ENCODE measurements around the gene NPRL2.

NPRL2 gene

DNA sequence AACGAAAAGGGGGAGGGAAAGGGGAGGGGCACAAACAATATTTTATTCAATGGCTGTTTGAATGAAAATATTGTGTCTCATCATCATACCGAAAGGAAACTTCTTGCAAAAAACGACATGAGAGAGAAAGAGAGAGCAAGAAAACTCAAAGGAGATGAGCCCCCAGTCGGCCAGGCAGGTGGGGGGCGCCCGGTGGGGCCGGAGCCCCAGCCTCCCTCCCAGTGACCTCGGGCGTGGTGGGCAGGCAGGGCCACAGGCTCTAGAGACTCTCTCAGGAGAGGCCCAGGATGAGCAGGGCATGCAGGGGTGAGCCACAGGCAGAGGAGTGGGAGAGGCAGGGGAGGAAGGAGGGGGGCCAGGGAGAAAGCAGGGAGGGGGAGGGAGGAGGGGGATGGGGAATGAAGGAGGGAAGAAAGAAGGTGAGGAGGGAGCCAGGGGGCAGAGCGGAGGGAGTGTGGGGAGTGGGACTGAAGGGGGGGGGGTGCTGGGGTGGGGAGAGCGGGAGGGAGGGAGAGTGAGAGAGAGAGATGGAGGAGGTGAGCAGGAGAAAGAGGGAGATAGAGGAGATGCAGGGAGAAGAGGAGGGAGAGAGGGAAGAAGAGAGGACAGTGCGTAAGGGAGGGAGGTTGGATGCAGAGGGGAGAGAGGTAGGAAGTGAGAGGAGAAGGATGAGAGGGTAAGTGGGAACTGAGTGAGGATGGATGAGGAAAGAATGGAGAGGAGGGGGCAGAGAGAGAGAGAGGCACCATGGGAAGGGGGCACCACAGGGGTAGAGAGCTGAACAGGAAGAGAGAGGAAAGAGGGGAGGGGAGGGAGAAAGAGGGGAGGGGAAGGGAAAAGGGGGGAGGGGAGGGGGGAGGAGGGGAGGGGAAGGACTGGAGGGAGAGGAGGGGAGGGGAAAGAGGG is 22.8 kb upstream of the NPRL2 start:
- no peak for DNase-seq (ENCODE audit: extremely low read depth in 1 of 2, low read depth in 1 of 2)

DNA sequence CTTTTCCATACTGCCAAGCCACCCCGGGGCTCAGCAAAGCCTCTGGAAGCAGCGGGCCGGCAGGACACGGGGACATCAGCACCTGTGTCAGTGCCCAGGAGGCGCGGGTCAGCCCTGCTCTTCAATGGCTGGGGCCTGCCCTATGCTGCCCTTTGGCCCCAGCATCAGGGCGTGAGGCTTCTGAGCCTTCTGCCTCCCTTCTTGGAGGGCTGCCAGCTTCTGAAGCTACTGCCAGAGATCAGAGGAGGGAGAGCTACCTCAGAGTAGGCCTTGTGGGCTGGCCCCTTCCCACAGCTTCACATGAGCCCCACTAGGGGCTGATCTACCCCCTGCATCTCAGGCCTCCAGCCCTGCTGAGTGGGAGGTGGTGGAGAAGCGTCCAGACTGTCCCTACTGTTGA is 21.8 kb upstream of the NPRL2 start:
- no peak for DNase-seq (ENCODE audit: extremely low read depth in 1 of 2, low read depth in 1 of 2)

DNA sequence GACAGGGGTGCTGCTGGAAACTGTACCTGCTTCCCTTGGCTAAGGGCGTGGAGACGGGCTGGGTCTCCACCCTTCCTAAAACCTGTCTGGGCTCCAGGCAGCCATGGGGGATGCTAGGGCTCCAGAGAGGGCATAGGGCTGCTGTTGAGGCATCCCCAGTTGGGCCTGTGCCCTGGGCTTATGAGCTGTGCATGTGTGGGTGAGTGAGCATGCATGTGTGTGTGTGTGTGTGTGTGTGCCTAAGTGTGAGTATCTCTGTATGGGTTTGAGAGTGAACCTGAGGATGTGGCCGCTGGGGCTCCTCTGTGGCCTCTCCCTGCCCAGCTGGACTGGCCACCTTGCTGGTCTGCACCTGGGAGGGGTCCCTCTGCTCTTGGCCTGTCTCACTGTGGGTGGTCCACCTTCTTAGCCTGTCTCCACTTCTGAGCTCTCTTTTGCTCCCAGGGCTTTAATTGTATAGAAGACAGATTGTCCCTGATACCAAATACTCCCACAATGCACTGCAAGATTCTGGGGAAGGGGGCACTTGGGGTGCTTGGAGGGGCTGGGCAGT is 20.6 kb upstream of the NPRL2 start:
- no peak for DNase-seq (ENCODE audit: extremely low read depth in 1 of 2, low read depth in 1 of 2)

DNA sequence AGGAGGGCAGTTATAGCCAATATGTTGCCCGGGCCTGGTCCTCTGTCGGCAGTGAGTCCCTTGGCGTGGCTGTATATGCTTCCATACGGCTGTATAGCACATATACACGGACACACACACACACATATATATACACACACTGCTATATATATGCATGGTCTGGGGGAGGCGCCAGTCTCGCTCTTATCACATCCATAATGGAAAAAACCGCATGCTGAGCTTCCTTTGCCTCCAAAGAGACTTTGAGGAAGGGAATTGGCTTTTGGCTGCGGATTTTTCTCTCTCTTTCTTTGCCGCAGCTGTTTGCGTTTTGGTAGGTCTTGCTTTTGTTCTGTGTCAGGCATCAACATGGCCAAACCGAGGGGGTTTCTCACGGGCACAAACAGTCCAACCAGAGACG is 20.0 kb upstream of the NPRL2 start:
- no peak for DNase-seq (ENCODE audit: extremely low read depth in 1 of 2, low read depth in 1 of 2)

DNA sequence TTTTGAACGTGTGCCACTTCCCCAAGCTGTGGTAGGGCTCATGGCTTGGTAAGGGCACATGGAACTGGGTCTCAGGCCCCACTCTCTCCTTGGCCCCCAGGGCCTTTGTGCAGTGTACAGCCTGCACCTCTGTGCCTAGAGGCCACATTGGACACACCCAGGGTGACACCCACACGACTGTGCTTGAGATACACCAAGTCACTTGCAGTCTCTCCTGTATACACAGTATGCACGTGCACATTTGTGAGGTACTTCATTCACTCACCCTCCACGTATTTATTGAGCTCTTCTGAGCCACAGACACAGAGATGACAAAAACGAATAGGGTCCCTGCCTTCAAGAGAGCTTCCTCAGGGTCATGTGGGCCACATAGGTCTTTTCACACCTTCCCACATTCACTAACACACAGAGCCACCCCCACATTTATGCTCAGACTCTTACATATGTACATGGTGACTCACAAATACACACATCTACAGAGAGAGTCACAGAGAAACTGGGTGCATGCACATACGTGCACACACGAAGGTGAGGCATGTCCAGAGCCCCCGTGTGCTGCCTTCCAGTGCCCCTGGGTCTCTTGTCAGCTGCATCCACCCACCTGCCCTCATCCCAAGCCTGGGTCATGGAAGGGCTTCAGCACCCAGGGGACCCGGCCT is 18.6 kb upstream of the NPRL2 start:
- DNase-seq (ENCODE audit: extremely low read depth in 1 of 2, low read depth in 1 of 2), result no peak

DNA sequence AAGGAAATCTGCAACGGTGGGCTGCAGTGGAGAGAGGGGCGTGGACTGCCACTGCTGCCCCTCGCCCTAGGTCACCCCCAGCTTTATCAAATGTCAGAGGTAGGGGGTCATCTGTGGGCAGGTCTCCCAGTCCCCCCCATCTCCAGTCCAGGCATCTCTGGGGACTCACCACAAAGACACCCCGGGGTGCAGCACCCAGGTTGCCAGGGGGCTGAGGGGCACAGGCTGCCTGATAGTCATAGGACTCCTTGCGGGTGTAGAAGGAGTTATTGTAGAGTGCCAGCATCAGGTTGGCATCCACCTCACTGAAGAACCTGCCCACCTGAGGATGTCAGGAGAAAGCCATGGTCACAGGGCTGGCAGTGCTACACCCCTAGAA is 15.3 kb upstream of the NPRL2 start:
- no peak for DNase-seq (ENCODE audit: extremely low read depth in 1 of 2, low read depth in 1 of 2)

DNA sequence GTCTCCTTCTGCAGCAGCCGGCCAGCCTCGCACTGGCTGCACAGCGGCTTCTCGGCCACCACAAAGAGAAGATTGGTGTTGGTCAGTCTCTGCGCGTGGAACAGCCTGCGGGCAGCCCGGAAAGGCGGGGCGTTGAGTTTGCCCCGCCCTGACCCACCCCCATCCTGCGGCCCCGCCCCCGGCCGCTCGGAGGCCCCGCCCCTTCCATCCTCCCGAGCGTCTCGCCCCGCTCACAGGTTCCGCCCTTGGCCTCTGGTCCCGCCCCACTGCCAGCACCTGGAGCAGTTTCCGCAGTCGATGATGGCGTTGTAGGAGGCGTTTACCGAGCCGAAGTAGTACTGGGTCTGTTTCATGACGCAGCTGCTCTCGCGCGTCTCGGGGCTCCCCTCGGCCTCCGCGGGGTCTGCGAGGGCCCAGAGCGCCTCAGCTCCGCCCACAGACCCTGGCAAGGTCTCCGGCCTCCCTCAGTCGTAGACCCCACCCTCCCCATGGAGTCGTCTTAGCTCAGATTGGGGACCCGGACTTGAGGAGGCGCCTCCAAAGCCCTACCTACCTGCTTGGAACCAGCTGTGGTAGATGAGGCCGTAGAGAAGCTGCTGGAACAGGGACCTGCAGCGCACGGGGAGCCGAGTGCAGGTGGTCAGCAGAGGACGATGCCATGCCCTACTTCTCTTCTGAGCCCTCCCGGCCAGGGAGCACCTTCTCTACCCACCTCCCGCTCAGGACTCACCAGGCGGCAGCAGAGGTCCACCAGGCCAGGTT is 14.7 kb upstream of the NPRL2 start:
- DNase-seq (ENCODE audit: extremely low read depth in 1 of 2, low read depth in 1 of 2), result peak; percentile 91

DNA sequence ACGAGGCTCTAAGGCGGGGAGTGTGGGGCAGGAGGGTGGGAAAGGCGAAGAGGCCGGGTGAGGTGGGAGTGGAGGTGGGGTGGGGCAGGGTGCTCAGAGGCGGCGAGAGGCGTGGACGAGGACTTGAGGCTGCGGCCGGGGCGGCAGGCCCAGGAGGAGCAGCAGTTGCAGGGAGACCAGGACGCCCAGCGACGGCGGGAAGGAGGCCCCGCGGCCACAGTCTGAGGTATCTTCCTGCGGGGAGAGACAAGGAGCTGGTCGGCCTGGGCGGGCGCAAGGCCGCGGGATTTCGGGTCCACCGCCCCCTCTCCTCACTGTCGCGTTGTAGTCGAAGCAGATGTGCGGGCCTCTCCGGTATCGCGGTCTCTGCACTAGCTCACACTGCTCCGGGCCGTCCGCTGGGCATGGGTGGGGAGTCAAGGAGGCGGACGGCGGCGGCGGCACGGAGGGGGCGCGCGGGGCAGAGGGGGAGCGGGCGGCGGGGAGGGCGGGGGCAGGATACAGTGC is 14.1 kb upstream of the NPRL2 start:
- DNase-seq (ENCODE audit: extremely low read depth in 1 of 2, low read depth in 1 of 2), result no peak

DNA sequence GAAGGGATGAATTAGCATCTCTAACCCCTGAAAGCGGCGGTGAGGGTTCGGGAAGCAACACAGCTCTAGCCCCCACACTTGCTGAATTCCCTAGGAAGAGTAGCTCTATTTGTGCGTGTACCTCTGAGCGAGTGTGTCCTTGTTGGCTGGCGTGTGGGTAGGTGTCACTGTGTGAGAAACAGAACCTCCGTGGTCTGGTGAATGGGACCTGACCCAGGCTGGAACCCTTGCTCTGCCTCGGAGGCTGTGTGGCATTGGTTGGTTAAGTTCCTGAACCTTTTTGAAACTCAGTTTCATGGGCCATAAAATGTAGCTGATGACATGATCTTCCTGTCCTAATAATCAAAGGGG is 9.2 kb upstream of the NPRL2 start:
- no peak for DNase-seq (ENCODE audit: extremely low read depth in 1 of 2, low read depth in 1 of 2)

DNA sequence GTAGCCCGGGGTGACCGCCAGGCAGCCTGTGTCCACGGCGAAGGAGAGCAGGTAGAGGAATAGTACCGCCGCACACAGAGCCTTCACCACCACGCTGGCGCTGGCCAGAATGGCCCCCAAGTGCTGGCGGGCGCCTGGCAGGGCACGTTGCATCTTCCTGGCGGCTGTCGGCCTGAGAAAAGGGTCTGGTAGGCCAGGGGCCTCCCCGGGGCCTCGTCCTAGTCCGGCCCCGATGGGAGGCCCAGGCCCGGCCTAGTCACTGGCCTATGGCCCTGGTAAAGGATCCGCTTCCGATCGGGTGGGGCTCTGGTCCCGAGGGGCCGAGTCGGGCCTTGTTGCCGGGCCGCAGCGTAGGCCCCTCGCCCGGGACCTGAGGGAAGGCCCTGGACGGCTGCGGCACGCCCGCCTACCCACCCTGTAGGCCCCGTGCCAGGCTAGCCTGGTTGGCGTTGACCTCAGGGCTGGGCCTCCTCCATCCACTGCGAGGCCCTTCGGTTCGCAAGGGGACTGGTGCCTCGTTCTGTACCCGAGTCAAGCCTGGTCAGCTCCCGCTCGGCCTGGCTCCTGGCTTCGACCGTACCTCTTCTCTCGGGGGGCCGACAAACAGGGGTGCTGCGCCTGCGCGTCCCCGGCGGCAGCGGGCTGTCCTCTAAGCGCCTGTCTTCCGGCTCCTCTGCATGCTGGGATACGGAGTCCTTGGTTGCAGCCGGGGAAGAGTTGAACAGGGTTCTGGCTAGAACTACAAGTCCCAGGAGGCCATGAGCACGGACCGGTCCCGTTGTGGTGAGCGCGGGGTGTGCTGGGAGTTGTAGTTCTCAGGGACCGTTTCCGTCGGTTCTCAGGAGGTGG is 8.6 kb upstream of the NPRL2 start, which contains the start of gene TMEM115:
TSS of gene TMEM115 (minus strand) at position 611 of the 849 bp plus-strand sequence. CDS start at position 153, 458 bp downstream.
- DNase-seq (ENCODE audit: extremely low read depth in 1 of 2, low read depth in 1 of 2), result peak; percentile 87 to 88

DNA sequence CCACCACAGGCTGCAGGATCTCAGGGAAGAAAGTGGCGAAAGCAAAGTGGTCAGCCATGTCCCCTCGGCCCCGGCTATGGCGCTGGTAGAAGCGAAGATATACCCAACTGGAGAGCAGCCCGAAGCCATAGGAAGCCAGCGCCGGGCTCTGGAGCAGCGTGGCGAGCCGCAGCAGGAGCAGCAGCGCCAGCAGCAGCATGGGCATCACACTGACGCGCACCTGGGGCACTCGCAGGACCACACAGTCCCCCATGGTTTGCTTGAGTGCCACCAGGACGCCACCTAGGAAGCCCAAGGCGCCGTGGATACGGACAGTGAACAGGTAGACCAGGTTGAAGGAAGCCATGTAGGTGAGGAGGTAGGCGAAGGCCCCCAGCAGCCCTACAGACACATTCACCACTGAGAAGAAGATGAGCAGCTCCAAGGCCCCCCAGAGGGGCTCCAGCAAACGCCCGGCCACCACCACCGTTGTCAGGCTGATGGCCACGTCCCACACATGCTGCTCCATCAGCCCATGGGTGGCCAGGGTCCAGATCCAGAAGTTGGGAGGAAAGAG is 7.9 kb upstream of the NPRL2 start:
- DNase-seq (ENCODE audit: extremely low read depth in 1 of 2, low read depth in 1 of 2), result no peak

DNA sequence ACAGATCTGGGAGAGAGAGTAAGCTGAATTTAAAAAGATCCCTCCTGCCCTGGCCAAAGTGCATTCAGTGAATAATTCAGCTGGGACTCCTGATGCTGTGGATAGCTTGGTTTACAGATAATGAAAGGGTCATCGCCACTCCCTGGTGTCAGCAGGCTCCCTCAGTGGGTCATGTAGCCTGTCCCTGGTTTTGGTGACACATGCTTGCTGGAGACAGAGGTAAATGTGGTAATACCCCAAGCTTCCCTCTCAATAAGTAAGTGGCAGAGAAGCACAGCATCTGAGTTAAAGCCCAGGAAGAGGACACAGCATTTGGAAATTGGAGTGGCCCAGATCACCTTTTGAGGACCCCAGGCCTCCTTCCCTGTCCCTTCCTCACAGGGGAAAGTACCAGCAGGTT is 6.9 kb upstream of the NPRL2 start:
- no peak for DNase-seq (ENCODE audit: extremely low read depth in 1 of 2, low read depth in 1 of 2)

DNA sequence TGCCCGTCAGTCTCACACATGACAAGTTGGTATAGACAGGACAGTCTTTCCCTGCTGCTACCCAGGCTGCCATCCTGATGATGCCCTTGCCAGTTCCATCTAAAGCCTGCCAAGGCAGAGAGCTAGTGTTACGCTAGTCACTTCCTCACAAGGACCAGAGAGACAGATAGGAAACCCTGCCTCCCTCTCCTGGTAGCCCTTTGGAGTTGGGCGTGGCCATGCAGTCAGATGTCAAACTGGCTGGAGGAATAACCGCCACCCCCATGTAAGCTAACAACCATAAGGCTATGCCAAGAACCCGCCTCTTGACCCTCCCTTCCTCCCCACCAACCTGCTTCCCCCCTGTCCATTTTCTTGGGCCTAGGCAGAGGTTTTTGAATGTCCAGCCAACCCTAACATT is 6.0 kb upstream of the NPRL2 start:
- no peak for DNase-seq (ENCODE audit: extremely low read depth in 1 of 2, low read depth in 1 of 2)

DNA sequence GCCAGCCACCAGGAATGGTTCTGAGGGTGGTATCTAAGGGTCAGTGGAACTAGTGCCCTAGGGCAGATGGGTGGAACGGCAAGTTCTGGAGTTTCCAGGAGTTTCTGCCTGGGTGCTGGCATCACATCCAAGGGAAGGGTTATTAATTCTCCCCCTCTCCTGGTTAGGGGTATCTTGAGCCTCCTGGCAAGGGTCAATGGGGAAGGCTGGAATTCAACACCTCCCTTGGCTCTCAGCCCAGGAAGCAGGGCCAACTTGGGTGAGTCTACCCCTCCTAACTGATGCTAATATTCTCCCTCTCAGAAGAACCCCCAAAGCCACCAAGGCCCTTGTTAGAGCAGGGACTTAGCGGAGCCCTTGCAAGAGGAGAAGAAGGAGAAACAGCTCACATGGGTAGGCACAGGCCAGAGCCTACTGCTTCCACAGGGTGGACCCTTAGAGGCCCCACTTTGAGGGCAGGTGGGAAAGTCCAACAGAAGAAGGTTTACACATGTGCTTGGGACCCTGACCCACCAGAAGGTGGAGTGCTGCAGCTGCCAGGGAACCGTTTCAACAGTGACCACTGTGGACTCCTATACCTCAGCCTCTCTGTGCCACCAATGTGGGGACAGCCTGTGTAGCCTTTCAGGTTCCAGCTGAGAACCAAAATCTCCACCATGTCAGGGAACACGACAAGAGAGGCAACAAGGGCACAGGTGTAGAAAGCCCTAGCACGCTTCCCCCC is 5.4 kb upstream of the NPRL2 start:
- no peak for DNase-seq (ENCODE audit: extremely low read depth in 1 of 2, low read depth in 1 of 2)

DNA sequence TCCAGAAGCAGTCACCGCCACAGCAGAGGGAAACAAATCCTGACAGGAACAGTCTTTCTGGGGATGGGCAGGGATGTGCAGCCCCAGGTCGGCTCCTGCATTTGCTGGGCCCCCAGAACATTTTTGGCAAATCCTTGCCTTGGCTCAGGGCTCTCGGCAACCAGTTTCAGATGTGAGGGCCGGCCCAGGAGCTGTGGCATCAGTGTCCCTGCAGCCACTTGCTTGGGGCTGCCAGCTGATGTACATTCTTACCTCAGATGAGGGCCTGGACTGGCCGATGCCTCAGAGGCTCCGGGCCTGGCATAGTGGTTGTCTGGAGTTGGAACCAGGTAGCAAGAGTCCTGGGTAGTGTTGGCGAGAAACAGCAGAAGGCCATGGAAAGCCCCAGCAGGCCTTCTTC is 4.3 kb upstream of the NPRL2 start:
- DNase-seq (ENCODE audit: extremely low read depth in 1 of 2, low read depth in 1 of 2), result no peak

DNA sequence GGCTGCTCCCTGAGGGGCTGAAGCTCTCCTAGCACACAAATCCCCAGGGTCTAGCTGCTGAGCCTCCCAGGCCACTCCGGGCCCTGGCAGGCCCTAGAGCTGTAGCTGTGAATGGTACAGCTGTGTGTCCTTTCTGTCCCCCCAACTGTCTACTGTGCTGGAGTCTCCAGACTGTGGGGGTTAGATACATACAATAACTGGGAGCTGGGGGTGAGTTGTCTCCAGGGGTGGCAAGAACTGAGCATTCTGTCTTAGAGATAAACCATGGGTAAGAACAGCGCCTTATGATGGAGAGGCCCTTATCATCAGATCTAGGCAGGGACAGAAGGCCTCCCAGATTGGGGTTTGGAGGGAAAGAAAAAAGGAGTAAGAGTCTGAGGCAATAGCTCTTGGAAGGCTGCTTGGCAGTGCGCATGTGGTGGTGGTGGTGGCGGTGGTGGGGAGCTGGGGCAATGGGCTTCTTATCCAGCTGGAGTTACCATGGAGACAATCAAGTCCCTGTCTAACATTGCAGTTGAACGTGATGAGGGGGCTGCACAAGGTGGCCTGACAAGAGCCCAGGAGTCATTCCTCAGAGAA is 3.7 kb upstream of the NPRL2 start:
- no peak for DNase-seq (ENCODE audit: extremely low read depth in 1 of 2, low read depth in 1 of 2)

DNA sequence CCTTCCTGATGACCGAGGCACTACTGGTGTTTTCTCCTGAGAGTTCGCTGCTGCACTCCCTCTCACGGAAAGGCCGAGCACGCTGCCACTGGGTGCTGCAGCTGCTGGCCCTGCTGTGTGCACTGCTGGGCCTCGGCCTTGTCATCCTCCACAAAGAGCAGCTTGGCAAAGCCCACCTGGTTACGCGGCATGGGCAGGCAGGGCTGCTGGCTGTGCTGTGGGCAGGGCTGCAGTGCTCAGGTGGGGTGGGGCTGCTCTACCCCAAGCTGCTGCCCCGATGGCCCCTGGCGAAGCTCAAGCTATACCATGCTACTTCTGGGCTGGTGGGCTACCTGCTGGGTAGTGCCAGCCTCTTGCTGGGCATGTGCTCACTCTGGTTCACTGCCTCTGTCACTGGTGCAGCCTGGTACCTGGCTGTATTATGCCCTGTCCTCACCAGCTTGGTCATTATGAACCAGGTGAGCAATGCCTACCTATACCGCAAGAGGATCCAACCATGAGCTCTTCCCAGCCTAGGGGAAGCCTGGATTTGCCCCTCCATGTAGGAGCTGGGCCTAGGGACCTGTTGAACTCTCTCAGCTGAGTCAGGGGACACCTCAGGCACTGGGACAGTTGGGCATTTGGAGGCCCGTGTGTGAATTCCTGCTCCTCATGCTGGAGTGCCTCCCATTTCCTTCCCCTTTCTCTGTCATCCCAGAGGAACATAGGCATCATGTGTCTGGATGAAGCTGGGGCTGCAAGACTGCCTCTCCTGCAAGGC is 2.9 kb upstream of the NPRL2 start:
- no peak for DNase-seq (ENCODE audit: extremely low read depth in 1 of 2, low read depth in 1 of 2)

DNA sequence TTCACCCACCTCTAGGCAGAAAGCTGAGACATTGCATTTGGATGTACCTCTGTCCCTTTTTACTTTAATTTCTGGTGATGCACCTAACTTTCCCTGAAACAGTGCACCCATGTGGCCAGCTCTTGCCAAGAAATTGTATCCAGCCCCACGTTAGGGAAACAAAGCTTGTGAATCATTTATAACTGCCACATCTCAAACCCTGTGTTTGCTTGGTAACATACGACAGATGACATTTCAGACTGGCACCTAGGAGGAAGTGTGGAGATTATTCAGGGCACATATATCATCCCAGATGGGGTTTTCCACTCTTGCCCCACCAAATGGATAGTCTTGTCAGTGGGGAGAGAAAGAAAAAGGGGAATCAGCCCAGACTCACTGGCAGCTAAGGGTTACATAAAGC is 2.2 kb upstream of the NPRL2 start:
- no peak for DNase-seq (ENCODE audit: extremely low read depth in 1 of 2, low read depth in 1 of 2)
